Endodermal cell (in vitro differentiated cells): ENCODE data around the gene PIGV. TPM values are rescaled to one million over a fixed set of nuclear protein-coding genes. Genes with fewer than 3 reads are reported as not detected.
"Not testable (repeated sequence)": the region's sequence is repeated elsewhere in the genome, so short reads cannot be mapped to it uniquely, and the experiment has no call there.

Experiments
- DNase-seq: peaks from one replicate; pipeline ENCODE4 v3.0.0-alpha.2; 2017
- H3K27ac ChIP-seq: 2 replicates; pipeline ENCODE4 v1.5.1; 2013; ENCODE audit warnings: mild to moderate bottlenecking, low read depth, low read length, moderate library complexity
- H3K27me3 ChIP-seq: 2 replicates; pipeline ENCODE4 v1.6.1; 2013; ENCODE audit warnings: mild to moderate bottlenecking, low read length, moderate library complexity; ENCODE audit not compliant: insufficient read depth, control insufficient read depth, poor library complexity, severe bottlenecking
- H3K36me3 ChIP-seq: 2 replicates; pipeline ENCODE4 v1.7.0; 2013; ENCODE audit warnings: mild to moderate bottlenecking, low read length, moderate library complexity; ENCODE audit not compliant: control insufficient read depth, insufficient read depth
- H3K4me1 ChIP-seq: one replicate; pipeline ENCODE4 v1.7.0; 2013; ENCODE audit warnings: low read length; ENCODE audit not compliant: control insufficient read depth, insufficient read depth
- H3K4me3 ChIP-seq: 2 replicates; pipeline ENCODE4 v1.5.1; 2013; ENCODE audit warnings: mild to moderate bottlenecking, low read length, moderate library complexity
- H3K9ac ChIP-seq: 2 replicates; pipeline ENCODE4 v1.6.1; 2013; ENCODE audit warnings: mild to moderate bottlenecking, low read length, moderate library complexity; ENCODE audit not compliant: poor library complexity, severe bottlenecking; ENCODE audit errors: extremely low read depth
- H3K9me3 ChIP-seq: 2 replicates; pipeline ENCODE4 v1.6.1; 2013; ENCODE audit warnings: mild to moderate bottlenecking, low read length, moderate library complexity; ENCODE audit not compliant: control insufficient read depth
- H3K27ac Mint-ChIP-seq: 2 replicates; pipeline ENCODE4 v1.8.0; 2020; ENCODE audit warnings: mixed read lengths
- H3K27me3 Mint-ChIP-seq: 2 replicates; pipeline ENCODE4 v1.8.0; 2021; ENCODE audit warnings: mild to moderate bottlenecking, mixed read lengths; ENCODE audit not compliant: insufficient read depth
- H3K36me3 Mint-ChIP-seq: 2 replicates; pipeline ENCODE4 v1.8.0; 2020; ENCODE audit warnings: low read depth, mixed read lengths
- H3K4me1 Mint-ChIP-seq: 2 replicates; pipeline ENCODE4 v1.8.0; 2020; ENCODE audit warnings: mixed read lengths
- H3K4me3 Mint-ChIP-seq: 2 replicates; pipeline ENCODE4 v1.8.0; 2020; ENCODE audit warnings: mild to moderate bottlenecking, moderate library complexity, mixed read lengths
- H3K9me3 Mint-ChIP-seq: 2 replicates; pipeline ENCODE4 v1.8.0; 2020; ENCODE audit warnings: mild to moderate bottlenecking, mixed read lengths
- WGBS, 2 experiments: methylation state at CpG; one replicate each; pipeline versions ENCODE4 v1.1.5 to v1.1.7; 2013; ENCODE audit warnings: missing lambda C conversion rate in 2 of 2, mixed read lengths in 1 of 2; ENCODE audit not compliant: insufficient coverage in 1 of 2, insufficient read length in 1 of 2; 5-methylcytosine and 5-hydroxymethylcytosine counted together
- total RNA-seq, 2 donors: library from RNA; stranded (reverse); fragmentation: NEBNext Ultra II Directional in 1 of 2; extraction: Animal tissue kit (Norgen Biotek cat#: 25700) in 1 of 2; gene quantifications; 2 replicates in 1 of 2; 3 replicates in 1 of 2; pipeline ENCODE4 v1.2.1, GENCODE V29; 2021
- TF ChIP-seq, protein P1 (sequence below): fragments of 200-600 bp; sonication (generic); conservative IDR thresholded peaks from 2 replicates; pipeline ENCODE4 v1.5.0; 2021; ENCODE audit warnings: antibody characterized with exemption, mild to moderate bottlenecking

PIGV gene
- total RNA-seq, 2 donors from 2014 or later: 12.7 to 14.6 TPM

DNA sequence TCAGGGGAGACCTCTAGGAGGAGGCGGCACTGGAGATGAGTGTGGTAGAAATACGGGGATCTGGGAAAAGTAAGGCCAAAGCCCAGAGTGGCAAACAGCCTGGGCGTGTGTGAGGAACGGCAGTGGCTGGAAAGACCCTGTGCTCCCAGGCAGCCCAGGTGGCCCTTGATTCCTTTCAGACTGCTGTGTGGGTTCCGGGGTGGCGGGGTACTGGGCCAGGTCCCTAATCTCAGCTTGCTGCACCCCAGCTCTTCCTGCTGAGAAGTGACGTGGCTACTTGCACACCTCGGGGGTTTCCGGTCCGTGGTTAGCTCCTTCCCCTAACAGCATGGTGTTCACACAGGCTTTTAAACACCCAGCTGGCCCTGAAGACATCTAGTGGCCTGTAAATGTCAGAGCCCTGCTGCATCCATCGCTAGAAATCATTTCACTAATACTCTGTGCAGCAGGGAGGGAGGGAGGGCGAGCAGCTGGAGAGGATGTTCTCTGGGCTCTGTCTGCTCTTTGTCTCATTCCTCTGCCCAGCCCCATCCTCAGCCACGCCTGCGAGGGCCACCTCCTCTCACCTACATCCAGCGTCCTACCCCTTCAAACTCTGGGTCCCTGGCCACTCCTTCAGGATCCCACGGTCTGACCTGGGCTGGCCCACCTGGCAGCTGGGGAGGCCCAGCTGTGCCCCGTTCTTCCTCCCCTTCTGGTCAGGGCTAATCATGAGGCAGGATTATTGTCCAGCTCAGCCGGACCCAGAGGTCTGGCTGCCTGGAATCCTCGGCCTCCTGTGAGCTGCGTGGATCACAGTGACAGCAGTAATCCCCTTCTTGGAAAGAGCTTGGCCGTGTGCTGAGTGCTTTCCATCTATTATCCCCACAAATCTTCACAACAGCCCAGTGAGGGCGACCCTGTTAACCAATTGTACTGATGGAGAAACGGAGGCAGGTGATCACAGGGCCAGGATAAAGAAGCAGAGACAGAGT, 46.0 kb downstream of the PIGV start:
- Histone ChIP-seq H3K9ac (no peak overlapping the region), H3K9me3 (no peaks in the 10 kb centered on the region), H3K4me1 (peaks cover 4% of the 10 kb centered on the region), H3K27ac (no peak overlapping the region), H3K4me3 (no peak overlapping the region), H3K36me3 (peaks cover 58% of the 10 kb centered on the region), H3K27me3 (no peaks in the 10 kb centered on the region)
- TF ChIP-seq, protein P1, sequence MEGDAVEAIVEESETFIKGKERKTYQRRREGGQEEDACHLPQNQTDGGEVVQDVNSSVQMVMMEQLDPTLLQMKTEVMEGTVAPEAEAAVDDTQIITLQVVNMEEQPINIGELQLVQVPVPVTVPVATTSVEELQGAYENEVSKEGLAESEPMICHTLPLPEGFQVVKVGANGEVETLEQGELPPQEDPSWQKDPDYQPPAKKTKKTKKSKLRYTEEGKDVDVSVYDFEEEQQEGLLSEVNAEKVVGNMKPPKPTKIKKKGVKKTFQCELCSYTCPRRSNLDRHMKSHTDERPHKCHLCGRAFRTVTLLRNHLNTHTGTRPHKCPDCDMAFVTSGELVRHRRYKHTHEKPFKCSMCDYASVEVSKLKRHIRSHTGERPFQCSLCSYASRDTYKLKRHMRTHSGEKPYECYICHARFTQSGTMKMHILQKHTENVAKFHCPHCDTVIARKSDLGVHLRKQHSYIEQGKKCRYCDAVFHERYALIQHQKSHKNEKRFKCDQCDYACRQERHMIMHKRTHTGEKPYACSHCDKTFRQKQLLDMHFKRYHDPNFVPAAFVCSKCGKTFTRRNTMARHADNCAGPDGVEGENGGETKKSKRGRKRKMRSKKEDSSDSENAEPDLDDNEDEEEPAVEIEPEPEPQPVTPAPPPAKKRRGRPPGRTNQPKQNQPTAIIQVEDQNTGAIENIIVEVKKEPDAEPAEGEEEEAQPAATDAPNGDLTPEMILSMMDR: no peak
- Mint-ChIP-seq H3K9me3 (no peaks in the 10 kb centered on the region), H3K4me3 (no peak overlapping the region), H3K27me3 (no peaks in the 10 kb centered on the region), H3K4me1 (peaks cover 24% of the 10 kb centered on the region), H3K27ac (no peak overlapping the region), H3K36me3 (peaks cover 56% of the 10 kb centered on the region)
- 86 to 93% methylated on average over 17 to 23 of the region's 23 CpGs for WGBS, 2 experiments
- no peak for DNase-seq

DNA sequence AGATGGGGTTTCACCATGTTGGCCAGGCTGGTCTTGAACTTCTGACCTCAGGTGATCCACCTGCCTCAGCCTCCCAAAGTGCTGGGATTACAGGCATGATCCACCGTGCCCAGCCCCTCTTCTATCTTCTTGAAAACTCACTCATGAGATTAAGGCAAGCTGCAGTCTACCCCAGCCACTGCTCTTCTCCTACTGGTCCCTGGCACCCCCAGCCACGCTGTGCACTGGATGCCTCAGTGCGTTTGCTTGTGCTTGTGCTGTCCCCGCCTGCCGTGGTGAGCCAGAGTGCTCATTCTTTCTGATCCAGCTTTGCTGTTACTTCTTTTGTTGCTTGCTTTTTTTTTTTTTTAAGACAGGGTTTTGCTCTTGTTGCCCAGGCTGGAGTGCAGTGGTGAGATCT, 49.9 kb downstream of the PIGV start:
- H3K4me1 Mint-ChIP-seq, H3K9me3 ChIP-seq, H3K27me3 ChIP-seq, H3K27ac Mint-ChIP-seq, H3K4me3 ChIP-seq, H3K27me3 Mint-ChIP-seq, DNase-seq, H3K9ac ChIP-seq, H3K4me1 ChIP-seq, H3K27ac ChIP-seq, H3K4me3 Mint-ChIP-seq, H3K9me3 Mint-ChIP-seq: not testable (repeated sequence)
- peaks cover 68% of the 10 kb centered on the region for H3K36me3 Mint-ChIP-seq
- H3K36me3 ChIP-seq: peaks cover 62% of the 10 kb centered on the region
- 87 to 94% methylated on average over 4 to 5 of the region's 5 CpGs for WGBS, 2 experiments

DNA sequence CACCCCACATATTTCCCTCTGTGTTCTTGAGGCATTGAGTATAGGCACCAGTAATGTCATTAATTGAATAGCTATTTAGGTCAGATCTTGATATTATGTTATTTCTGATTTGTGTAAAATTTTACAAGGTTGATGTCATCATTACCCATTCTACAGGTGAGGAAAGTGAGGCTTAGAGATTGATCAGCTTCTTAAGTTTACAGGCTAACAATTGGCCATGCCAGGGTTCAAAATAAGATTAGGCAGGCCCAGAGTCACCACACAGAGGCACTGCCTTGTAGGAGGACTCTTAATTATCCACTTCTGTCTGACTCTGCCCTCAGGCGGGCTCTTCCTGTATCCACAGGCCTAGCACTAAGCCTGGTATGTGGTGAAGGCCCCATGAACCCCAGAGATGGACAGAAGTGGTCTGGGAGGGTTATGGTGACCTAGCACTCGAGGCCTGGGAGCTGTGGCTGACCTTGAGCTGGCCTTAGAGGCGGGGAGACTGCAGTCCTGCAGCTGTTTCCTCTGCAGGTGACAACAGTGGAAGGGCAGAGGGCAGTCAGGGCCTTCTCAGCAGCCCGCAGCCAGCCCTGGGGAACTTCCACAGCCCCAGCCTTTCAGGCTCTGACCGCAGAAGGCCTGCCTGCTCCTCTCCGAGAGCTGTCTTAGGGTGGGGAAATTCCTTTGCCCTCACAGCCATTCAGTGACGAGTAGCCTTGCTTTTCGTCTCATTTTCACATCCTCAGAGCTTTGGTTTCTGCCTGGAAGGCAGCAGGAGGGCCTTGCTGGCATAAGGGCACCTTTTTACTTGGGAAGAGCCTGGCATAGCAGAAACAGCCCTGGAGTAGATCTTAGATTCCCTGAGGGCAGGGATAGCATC, 51.0 kb downstream of the PIGV start:
- Histone ChIP-seq H3K4me1 (no peaks in the 10 kb centered on the region), H3K27me3 (no peaks in the 10 kb centered on the region), H3K27ac (no peak overlapping the region), H3K36me3 (peaks cover 58% of the 10 kb centered on the region), H3K4me3 (no peak overlapping the region), H3K9ac (no peak overlapping the region), H3K9me3 (no peaks in the 10 kb centered on the region)
- Mint-ChIP-seq H3K4me3 (no peak overlapping the region), H3K4me1 (no peaks in the 10 kb centered on the region), H3K27ac (no peak overlapping the region), H3K9me3 (no peaks in the 10 kb centered on the region), H3K27me3 (no peaks in the 10 kb centered on the region), H3K36me3 (peaks cover 65% of the 10 kb centered on the region)
- 92 to 93% methylated on average over 4 to 8 of the region's 8 CpGs for WGBS, 2 experiments
- TF ChIP-seq, protein P1: no peak
- DNase-seq: no peak
